ENCODE results near the gene EPB41L4B.
"Not testable (repeated sequence)": the region's sequence is repeated elsewhere in the genome, so short reads cannot be mapped to it uniquely, and the experiment has no call there.

EPB41L4B gene

DNA sequence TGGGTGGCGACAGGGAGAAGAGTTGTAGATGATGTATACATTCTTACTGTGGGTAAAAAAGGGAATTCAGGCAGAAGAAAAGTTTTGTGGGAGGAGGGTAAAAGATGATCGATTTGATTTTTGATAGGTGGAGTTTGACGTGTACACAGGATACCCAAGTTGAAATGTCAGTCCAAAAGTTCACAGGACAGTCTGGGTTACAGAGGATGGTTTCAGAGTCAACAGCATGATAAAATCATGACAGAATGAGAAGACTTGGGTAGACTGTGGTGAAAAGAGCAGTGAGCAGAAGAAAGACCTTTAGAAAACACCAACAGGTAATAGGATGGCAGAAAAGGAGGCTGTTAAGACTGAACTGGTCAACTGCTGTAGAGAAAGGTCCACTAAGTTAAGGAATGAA, 81.6 kb downstream of the EPB41L4B start:
- peaks cover 8% of the 10 kb centered on the region for H3K4me1 ChIP-seq (ENCODE audit: control insufficient read depth, low read depth, low read length)
- no peak overlapping the region for H3K4me3 ChIP-seq (ENCODE audit: low read length)
- no peak overlapping the region for H3K27ac ChIP-seq (ENCODE audit: low read length)
- H3K36me3 ChIP-seq (ENCODE audit: control insufficient read depth, low read depth, low read length) = peaks cover 14% of the 10 kb centered on the region
- no peak overlapping the region for H3K9ac ChIP-seq (ENCODE audit: low read length)
- no peaks in the 10 kb centered on the region for H3K27me3 ChIP-seq (ENCODE audit: control insufficient read depth, insufficient read depth, low read length)
- H3K9me3 ChIP-seq (ENCODE audit: control insufficient read depth, low read depth, low read length) = no peaks in the 10 kb centered on the region

DNA sequence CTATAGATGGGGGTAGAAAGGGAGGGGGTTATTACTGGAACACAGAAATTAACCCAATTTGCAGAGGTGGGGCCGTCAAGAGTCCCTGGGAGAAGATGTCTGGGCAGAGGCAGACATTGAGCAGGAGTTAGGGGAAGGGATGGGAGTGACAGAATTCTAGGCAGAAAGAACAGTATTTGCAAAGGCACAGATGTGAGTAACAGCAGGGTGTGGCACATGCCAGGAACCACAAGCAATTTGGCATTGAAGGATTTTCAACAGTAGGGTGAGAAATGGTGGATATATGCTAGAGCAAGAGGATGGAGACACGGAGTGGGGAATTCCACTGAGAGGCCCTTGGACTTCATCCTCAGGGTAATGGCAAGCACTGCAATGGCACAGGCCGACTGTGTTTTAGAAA, 82.2 kb downstream of the EPB41L4B start:
- Histone ChIP-seq H3K4me1 (ENCODE audit: control insufficient read depth, low read depth, low read length) (peaks cover 8% of the 10 kb centered on the region), H3K9me3 (ENCODE audit: control insufficient read depth, low read depth, low read length) (no peaks in the 10 kb centered on the region), H3K4me3 (ENCODE audit: low read length) (no peak overlapping the region), H3K27me3 (ENCODE audit: control insufficient read depth, insufficient read depth, low read length) (no peaks in the 10 kb centered on the region), H3K36me3 (ENCODE audit: control insufficient read depth, low read depth, low read length) (peaks cover 14% of the 10 kb centered on the region), H3K27ac (ENCODE audit: low read length) (no peak overlapping the region), H3K9ac (ENCODE audit: low read length) (no peak overlapping the region)

DNA sequence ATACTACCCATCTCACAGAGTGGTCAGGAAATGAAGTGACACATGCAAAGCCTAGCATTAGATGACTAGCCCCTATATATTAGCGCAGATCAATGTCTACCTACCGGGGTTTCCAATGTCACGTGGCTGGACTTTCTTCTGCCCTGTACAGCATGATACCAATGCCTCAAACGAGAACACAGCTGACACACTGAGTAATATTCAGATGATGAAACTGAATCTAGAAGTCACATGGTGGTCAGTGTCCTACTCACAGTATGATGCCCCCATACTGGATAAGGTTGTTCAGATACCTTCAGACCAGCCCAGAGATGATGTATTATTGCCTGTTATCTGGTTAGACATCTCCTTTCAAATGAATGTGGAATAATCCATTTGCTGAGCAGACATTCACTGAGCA, 82.7 kb downstream of the EPB41L4B start:
- Histone ChIP-seq H3K4me3 (ENCODE audit: low read length) (no peak overlapping the region), H3K4me1 (ENCODE audit: control insufficient read depth, low read depth, low read length) (peaks cover 8% of the 10 kb centered on the region), H3K27me3 (ENCODE audit: control insufficient read depth, insufficient read depth, low read length) (no peaks in the 10 kb centered on the region), H3K9me3 (ENCODE audit: control insufficient read depth, low read depth, low read length) (no peaks in the 10 kb centered on the region), H3K36me3 (ENCODE audit: control insufficient read depth, low read depth, low read length) (peaks cover 14% of the 10 kb centered on the region), H3K9ac (ENCODE audit: low read length) (no peak overlapping the region), H3K27ac (ENCODE audit: low read length) (no peak overlapping the region)

DNA sequence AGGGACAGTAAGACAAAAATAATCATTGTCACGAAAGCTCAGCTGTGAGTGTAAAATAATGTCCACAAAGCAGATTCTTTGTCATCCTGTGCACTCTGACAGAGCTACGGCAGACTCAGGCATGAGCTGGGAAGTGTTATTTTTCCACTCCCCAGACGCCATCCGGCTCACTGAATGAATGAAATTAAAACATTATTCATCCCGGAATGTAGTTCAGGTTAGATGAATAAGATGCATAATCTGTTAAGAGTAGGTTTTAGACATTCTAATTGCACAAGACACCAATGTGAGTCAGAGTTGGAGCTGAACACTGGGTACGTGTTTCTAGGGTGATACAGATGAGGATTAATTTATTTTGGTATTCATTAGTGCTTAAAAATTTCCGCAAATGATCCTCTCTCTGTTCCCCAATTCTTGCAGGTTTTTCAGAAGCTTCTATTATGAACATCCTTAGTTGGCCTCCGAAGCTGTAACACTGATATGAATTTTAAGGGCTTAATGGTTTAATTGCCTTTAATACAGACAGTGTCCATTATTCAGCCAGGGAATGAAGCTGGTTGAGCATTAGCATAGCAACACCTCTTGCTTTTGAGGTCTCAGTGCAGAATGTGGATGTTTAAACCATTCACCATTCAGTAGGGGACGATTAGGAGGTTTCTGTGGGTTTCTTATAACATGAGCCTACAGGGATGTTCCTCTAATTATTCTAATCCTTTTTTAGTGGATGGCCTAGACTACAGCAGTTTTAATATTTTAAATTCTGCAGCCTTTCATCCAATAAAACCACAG, 88.2 kb downstream of the EPB41L4B start:
- H3K27me3 ChIP-seq (ENCODE audit: control insufficient read depth, insufficient read depth, low read length) = no peaks in the 10 kb centered on the region
- no peak overlapping the region for H3K27ac ChIP-seq (ENCODE audit: low read length)
- H3K9ac ChIP-seq (ENCODE audit: low read length) = no peak overlapping the region
- H3K4me1 ChIP-seq (ENCODE audit: control insufficient read depth, low read depth, low read length) = no peaks in the 10 kb centered on the region
- no peaks in the 10 kb centered on the region for H3K36me3 ChIP-seq (ENCODE audit: control insufficient read depth, low read depth, low read length)
- no peaks in the 10 kb centered on the region for H3K9me3 ChIP-seq (ENCODE audit: control insufficient read depth, low read depth, low read length)
- H3K4me3 ChIP-seq (ENCODE audit: low read length) = no peak overlapping the region

DNA sequence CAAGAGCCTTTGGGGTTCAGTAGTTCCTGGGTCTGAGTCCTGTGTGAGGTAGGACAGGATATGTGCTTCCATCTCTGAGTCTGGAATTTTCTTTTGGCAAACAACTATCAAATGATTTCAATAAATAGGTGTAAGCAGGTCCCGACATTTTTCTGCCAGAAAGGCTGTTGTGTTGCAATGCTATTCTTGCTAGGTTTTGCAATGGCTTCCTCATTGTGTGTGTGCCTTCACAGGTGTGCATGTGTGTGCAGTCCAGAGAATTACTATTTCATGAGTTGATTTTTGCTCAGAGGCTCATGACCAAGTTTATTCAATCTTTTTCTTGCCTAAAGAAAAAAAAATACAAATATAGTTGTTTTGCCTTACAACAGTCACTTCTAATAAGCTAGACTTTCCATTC, 89.3 kb downstream of the EPB41L4B start:
- Histone ChIP-seq H3K4me1 (ENCODE audit: control insufficient read depth, low read depth, low read length) (no peaks in the 10 kb centered on the region), H3K27ac (ENCODE audit: low read length) (no peak overlapping the region), H3K36me3 (ENCODE audit: control insufficient read depth, low read depth, low read length) (no peaks in the 10 kb centered on the region), H3K9me3 (ENCODE audit: control insufficient read depth, low read depth, low read length) (no peaks in the 10 kb centered on the region), H3K4me3 (ENCODE audit: low read length) (no peak overlapping the region), H3K27me3 (ENCODE audit: control insufficient read depth, insufficient read depth, low read length) (no peaks in the 10 kb centered on the region), H3K9ac (ENCODE audit: low read length) (no peak overlapping the region)

DNA sequence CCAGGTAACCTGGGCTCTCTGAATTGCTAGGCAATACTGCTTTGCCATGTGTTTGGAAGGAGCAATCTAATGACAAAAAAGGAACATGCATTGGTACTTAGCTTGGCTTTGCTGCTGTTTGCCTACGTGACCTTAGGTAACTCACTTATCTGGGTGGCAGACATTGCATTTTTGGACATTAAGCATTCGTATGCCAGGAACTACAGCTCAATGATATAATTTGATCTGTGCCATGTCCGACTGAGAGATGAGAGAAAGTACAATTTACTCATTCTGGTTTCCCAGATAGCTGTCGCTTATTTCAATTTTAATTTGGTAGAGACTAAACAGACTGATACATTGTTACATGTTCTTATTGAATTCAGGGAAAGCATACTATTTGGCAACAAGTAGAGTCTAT, 90.6 kb downstream of the EPB41L4B start:
- no peaks in the 10 kb centered on the region for H3K9me3 ChIP-seq (ENCODE audit: control insufficient read depth, low read depth, low read length)
- no peak overlapping the region for H3K9ac ChIP-seq (ENCODE audit: low read length)
- H3K27me3 ChIP-seq (ENCODE audit: control insufficient read depth, insufficient read depth, low read length) = no peaks in the 10 kb centered on the region
- H3K27ac ChIP-seq (ENCODE audit: low read length) = no peak overlapping the region
- no peaks in the 10 kb centered on the region for H3K4me1 ChIP-seq (ENCODE audit: control insufficient read depth, low read depth, low read length)
- no peaks in the 10 kb centered on the region for H3K36me3 ChIP-seq (ENCODE audit: control insufficient read depth, low read depth, low read length)
- H3K4me3 ChIP-seq (ENCODE audit: low read length) = no peak overlapping the region

DNA sequence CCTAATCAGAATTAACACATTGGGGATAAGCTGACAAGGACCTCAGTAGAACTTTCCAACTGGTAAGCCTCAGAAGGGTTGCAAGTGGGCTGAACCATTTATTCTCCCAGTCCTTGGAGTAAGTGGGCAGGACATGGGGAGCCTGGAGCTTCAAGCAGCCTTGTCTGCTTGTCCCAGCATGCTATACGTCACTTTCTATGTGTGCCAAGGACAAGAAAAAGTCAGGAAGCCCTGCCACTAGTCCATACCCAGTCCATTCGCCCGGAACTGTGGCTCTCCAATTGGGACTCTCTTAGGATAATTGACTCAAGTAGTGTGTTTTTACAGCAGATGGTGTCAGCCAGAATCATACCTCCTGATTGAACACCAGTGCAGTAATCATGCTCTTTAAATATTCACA, 91.2 kb downstream of the EPB41L4B start:
- Histone ChIP-seq H3K9me3 (ENCODE audit: control insufficient read depth, low read depth, low read length) (no peaks in the 10 kb centered on the region), H3K27ac (ENCODE audit: low read length) (no peak overlapping the region), H3K36me3 (ENCODE audit: control insufficient read depth, low read depth, low read length) (no peaks in the 10 kb centered on the region), H3K27me3 (ENCODE audit: control insufficient read depth, insufficient read depth, low read length) (no peaks in the 10 kb centered on the region), H3K4me3 (ENCODE audit: low read length) (no peak overlapping the region), H3K4me1 (ENCODE audit: control insufficient read depth, low read depth, low read length) (no peaks in the 10 kb centered on the region), H3K9ac (ENCODE audit: low read length) (no peak overlapping the region)

DNA sequence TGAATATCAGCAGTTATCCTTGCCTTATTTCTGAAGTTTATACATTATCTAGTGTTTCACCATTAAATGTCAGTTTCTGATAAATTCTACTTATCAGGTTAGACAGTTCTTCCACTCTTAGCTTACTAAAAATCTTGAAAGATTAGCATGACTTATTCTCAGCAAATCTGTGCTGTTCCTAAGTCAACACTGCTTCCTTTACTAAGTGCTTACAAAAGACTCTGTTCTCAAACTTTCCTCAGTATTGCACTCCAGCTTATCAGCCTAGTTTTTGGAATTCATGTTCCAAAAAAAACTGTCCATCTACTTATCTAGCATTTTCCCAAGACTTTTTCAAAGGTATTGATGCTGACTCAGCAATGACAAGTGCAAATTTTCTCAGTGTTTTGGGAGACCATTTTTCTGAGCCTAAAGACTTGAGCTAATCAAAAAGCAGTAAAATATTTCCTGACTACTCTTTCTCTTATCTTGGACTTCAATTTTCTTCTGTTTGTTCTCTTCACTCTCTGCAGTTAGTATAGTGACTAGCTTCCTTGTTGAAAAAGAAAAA, 92.7 kb downstream of the EPB41L4B start:
- Histone ChIP-seq H3K9ac (ENCODE audit: low read length) (no peak overlapping the region), H3K27me3 (ENCODE audit: control insufficient read depth, insufficient read depth, low read length) (no peaks in the 10 kb centered on the region), H3K4me3 (ENCODE audit: low read length) (no peak overlapping the region), H3K36me3 (ENCODE audit: control insufficient read depth, low read depth, low read length) (no peaks in the 10 kb centered on the region), H3K9me3 (ENCODE audit: control insufficient read depth, low read depth, low read length) (no peaks in the 10 kb centered on the region), H3K27ac (ENCODE audit: low read length) (no peak overlapping the region), H3K4me1 (ENCODE audit: control insufficient read depth, low read depth, low read length) (no peaks in the 10 kb centered on the region)

DNA sequence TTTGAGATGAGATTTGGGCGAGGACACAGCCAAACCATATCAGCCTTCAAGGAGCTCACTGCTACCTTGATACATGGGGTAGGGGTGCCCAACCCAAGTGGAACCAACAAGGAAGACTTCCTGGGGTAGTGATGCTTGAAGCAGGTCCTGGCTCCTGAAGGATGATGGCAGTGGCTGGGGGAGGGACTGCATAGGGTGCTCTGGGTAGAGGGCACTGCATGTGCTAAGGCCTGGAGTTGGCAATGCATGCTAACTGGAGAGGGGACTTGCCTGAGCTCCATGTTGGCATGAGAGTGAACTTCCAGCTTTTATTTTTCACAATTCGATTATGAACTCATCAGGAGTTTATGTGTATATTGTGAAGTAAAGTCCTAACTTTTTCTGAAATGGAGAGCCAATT, 95.2 kb downstream of the EPB41L4B start:
- Histone ChIP-seq H3K9me3 (ENCODE audit: control insufficient read depth, low read depth, low read length) (no peaks in the 10 kb centered on the region), H3K27ac (ENCODE audit: low read length) (no peak overlapping the region), H3K27me3 (ENCODE audit: control insufficient read depth, insufficient read depth, low read length) (no peaks in the 10 kb centered on the region), H3K36me3 (ENCODE audit: control insufficient read depth, low read depth, low read length) (no peaks in the 10 kb centered on the region), H3K9ac (ENCODE audit: low read length) (no peak overlapping the region), H3K4me3 (ENCODE audit: low read length) (no peak overlapping the region), H3K4me1 (ENCODE audit: control insufficient read depth, low read depth, low read length) (no peaks in the 10 kb centered on the region)

DNA sequence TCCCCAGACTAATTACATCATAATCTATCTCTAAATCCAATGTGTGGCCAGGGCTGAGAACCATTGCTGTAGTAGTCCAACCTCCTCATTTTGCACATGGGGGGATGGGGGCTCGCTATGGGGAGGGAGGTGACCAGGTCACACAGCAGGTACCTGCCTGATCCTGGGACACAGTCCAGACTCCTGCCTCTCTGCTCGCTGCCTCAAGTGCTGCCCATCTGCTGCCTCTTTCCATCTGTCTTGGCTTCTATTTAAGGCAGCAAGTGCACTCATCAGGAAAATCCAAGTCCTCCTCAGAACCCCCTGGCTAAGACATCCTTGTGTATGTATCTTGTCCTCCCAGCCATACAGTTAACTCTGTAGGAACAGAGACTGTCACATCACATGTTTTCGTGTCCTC, 96.1 kb downstream of the EPB41L4B start:
- Histone ChIP-seq H3K36me3 (ENCODE audit: control insufficient read depth, low read depth, low read length) (no peaks in the 10 kb centered on the region), H3K4me3 (ENCODE audit: low read length) (no peak overlapping the region), H3K9me3 (ENCODE audit: control insufficient read depth, low read depth, low read length) (no peaks in the 10 kb centered on the region), H3K27me3 (ENCODE audit: control insufficient read depth, insufficient read depth, low read length) (no peaks in the 10 kb centered on the region), H3K4me1 (ENCODE audit: control insufficient read depth, low read depth, low read length) (no peaks in the 10 kb centered on the region), H3K27ac (ENCODE audit: low read length) (no peak overlapping the region), H3K9ac (ENCODE audit: low read length) (no peak overlapping the region)

DNA sequence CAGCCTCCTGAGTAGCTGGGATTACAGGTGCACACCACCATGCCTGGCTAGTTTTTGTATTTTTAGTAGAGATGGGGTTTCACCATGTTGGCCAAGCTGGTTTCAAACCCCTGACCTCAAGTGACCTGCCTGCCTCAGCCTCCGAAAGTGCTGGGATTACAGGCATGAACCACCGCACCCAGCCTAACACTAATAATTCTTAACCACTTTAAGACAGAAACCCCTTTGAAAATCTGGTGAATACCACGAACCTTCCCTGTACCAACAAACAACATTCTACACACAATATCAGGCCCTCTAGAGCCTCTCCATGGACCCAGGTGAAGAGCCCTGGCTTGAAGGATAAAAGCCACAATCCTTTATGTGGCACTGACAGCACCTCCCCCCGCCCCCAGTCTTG, 102.6 kb downstream of the EPB41L4B start:
- not testable (repeated sequence) for H3K27ac ChIP-seq (ENCODE audit: low read length); H3K9me3 ChIP-seq (ENCODE audit: control insufficient read depth, low read depth, low read length); H3K36me3 ChIP-seq (ENCODE audit: control insufficient read depth, low read depth, low read length); H3K27me3 ChIP-seq (ENCODE audit: control insufficient read depth, insufficient read depth, low read length); H3K4me1 ChIP-seq (ENCODE audit: control insufficient read depth, low read depth, low read length); H3K4me3 ChIP-seq (ENCODE audit: low read length); H3K9ac ChIP-seq (ENCODE audit: low read length)

DNA sequence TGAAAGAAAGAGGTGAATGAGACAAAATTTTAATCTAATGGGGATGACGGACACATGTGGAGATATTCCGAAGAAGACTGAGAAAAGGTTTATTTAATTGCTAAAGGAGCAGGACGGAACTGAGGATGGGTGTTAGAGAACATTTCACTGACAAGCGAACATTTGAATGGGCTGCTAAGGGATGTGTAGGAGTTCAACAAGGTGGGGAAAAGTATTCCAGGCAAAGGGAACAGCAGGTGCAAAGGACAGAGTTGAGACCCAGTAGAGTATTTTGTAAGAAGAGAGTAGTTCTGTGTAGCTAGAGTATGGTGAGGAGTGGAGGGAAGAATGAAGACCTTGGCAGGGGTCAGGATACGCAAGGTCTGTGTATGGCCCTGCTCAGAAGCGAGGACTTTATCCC, 106.4 kb downstream of the EPB41L4B start:
- H3K9me3 ChIP-seq (ENCODE audit: control insufficient read depth, low read depth, low read length) = no peaks in the 10 kb centered on the region
- no peak overlapping the region for H3K27ac ChIP-seq (ENCODE audit: low read length)
- no peak overlapping the region for H3K4me3 ChIP-seq (ENCODE audit: low read length)

More for the DNA sequence above, 106.4 kb downstream of the EPB41L4B start:
- Histone ChIP-seq H3K27me3 (ENCODE audit: control insufficient read depth, insufficient read depth, low read length) (no peaks in the 10 kb centered on the region), H3K4me1 (ENCODE audit: control insufficient read depth, low read depth, low read length) (no peaks in the 10 kb centered on the region), H3K9ac (ENCODE audit: low read length) (no peak overlapping the region), H3K36me3 (ENCODE audit: control insufficient read depth, low read depth, low read length) (no peaks in the 10 kb centered on the region)
